Nephron (organoid): ENCODE data around the gene TEF.
"Not testable (repeated sequence)": the region's sequence is repeated elsewhere in the genome, so short reads cannot be mapped to it uniquely, and the experiment has no call there.

Experiments
- H3K27ac Mint-ChIP-seq, 3 experiments: 2 replicates each; pipeline ENCODE4 v1.8.0; 2020; ENCODE audit warnings: mixed read lengths in 3 of 3, mild to moderate bottlenecking in 2 of 3, moderate library complexity in 1 of 3
- H3K27me3 Mint-ChIP-seq: 2 replicates; pipeline ENCODE4 v1.8.0; 2021; ENCODE audit warnings: low read depth, mild to moderate bottlenecking, moderate library complexity, mixed read lengths
- H3K36me3 Mint-ChIP-seq: 2 replicates; pipeline ENCODE4 v1.8.0; 2020; ENCODE audit warnings: low read depth, mixed read lengths
- H3K4me1 Mint-ChIP-seq: 2 replicates; pipeline ENCODE4 v1.8.0; 2020; ENCODE audit warnings: mixed read lengths
- H3K4me3 Mint-ChIP-seq, 3 experiments: 2 replicates each; pipeline ENCODE4 v1.8.0; 2020; ENCODE audit warnings: mild to moderate bottlenecking in 3 of 3, mixed read lengths in 3 of 3, moderate library complexity in 2 of 3
- H3K9me3 Mint-ChIP-seq: 2 replicates; pipeline ENCODE4 v1.8.0; 2020; ENCODE audit warnings: mixed read lengths
- CTCF ChIP-seq, 3 experiments: fragments of 200-600 bp; sonication (generic); IDR thresholded peaks; one replicate each; pipeline ENCODE4 v1.5.0; 2021; ENCODE audit warnings: antibody characterized with exemption in 3 of 3; ENCODE audit not compliant: unreplicated experiment in 3 of 3

The TEF gene

DNA sequence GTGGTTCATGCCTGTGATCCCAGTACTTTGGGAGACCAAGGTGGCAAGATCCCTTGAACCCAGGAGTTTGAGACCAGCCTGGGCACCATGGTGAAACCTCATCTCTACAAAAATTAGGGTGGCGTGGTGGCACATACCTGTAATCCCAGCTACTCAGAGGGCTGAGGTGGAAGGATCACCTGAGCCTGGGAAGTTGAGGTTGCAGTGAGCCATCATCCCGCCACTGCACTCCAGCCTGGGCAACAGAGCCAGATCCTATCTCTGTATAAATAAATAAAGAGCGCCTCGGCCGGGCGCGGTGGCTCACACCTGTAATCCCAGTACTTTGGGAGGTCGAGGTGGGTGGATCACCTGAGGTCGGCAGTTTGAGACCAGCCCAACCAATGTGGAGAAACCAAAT, 37.0 kb downstream of the TEF start:
- Mint-ChIP-seq H3K4me1 (peaks cover 8% of the 10 kb centered on the region), H3K27ac (no peak overlapping the region), H3K4me3 (no peak overlapping the region), H3K27me3 (no peaks in the 10 kb centered on the region), H3K9me3 (no peaks in the 10 kb centered on the region), H3K36me3 (no peaks in the 10 kb centered on the region)
- no peak for TF ChIP-seq CTCF (IDR thresholded peaks at IDR 0.05; ENCODE audit: unreplicated experiment in 3 of 3)

DNA sequence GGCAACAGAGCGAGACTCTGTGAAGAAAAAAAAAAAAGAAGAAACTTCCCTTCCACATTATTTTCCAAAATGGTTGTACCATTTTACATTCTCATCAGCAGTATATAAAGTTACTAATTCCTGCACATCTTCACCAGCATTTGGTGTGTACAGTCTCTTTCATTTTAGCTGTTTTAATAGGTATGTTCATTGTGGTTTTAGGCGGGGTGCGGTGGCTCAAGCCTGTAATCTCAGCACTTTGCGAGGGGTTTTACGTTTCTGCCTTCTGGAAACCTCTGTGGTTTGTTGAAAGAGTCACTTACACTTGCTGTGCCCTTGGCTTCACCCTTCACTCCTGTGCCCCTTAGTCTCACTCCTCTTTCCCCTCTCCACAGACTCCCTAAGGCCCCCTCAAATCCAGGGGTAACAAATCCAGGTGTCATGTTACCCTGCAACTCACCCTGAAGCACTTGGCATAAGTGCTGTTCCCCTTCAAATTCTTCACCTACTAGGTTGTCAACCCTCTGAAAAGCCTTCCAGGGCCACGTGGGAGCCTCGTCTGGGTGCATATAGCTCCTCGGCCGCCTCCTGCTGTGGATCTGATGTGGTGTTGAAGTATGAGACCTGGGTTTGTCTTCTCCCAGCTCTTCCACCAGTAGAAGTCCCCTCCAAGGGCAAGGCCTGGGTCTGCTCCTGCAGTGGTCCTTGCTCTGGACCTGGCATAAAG, 44.1 kb downstream of the TEF start:
- Mint-ChIP-seq H3K27ac (no peak overlapping the region), H3K27me3 (no peaks in the 10 kb centered on the region), H3K4me3 (no peak overlapping the region), H3K9me3 (no peaks in the 10 kb centered on the region), H3K4me1 (no peaks in the 10 kb centered on the region), H3K36me3 (peaks cover 14% of the 10 kb centered on the region)
- TF ChIP-seq CTCF (IDR thresholded peaks at IDR 0.05; ENCODE audit: unreplicated experiment in 3 of 3) = no peak

DNA sequence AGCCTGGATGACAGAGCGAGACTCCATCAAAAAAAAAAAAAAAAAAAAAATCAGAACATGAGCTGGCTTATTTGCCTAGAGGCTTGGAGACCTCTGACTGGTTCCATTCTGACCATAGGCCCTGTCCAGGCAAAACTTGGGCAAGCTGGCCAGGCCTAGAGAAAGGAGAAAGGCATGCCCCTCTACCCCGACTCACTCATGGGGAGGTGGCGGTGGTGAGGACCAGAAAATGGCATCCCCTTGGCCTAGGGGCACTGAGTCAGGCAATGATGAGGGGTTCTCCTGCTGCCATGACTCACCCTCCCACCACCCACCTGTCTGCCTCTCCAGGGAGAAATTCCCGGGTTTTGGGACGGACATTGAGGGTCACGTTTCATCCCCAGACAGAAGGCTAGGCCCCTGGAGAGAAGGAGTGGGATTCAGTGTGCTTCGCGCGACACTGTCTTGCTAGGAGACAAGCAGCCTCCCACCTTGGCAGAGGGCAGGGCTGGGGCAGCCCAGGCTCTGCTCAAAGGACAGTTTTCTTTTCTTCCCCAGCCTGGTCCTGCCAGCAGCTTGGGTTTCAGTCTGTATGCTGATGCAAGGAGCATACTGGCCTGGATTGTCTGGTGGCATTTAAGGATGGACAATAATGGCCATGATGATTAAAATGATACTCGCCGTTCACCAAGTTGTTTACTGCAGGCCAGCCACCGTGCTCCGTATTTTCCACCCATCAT, 47.6 kb downstream of the TEF start:
- Mint-ChIP-seq H3K4me1 (no peaks in the 10 kb centered on the region), H3K9me3 (no peaks in the 10 kb centered on the region), H3K27ac (no peak overlapping the region), H3K36me3 (peaks cover 38% of the 10 kb centered on the region), H3K4me3 (no peak overlapping the region), H3K27me3 (no peaks in the 10 kb centered on the region)
- TF ChIP-seq CTCF (IDR thresholded peaks at IDR 0.05; ENCODE audit: unreplicated experiment in 3 of 3) = no peak

DNA sequence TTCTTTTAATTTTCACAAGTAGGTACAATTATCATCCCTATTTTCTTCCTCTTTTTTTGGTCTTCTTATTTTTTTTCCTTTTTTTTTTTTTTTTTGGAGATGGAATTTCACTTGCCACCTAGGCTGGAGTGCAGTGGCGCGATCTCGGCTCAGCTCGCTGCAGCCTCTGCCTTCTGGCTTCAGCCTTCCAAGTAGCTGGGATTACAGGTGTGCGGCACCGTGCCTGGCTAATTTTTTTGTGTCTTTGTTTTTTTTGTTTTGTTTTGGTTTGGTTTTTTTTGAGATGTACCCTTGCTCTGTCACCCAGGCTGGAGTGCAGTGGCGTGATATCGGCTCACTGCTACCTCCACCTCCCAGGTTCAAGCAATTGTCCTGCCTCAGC, 48.2 kb downstream of the TEF start:
- H3K27me3 Mint-ChIP-seq = no peaks in the 10 kb centered on the region
- no peak overlapping the region for H3K27ac Mint-ChIP-seq

GRCh38 chr22:41431656-41432055, 49.9 kb downstream of the TEF start:
- H3K4me3 Mint-ChIP-seq = no peak overlapping the region
- peak overlapping the region in 1 of 3 experiments; percentile 14 for H3K27ac Mint-ChIP-seq
- H3K4me1 Mint-ChIP-seq = no peaks in the 10 kb centered on the region
- no peaks in the 10 kb centered on the region for H3K27me3 Mint-ChIP-seq
- no peaks in the 10 kb centered on the region for H3K9me3 Mint-ChIP-seq
- TF ChIP-seq CTCF (IDR thresholded peaks at IDR 0.05; ENCODE audit: unreplicated experiment in 3 of 3) = no peak
- H3K36me3 Mint-ChIP-seq = peaks cover 50% of the 10 kb centered on the region

More for the DNA sequence above, 48.2 kb downstream of the TEF start:
- Mint-ChIP-seq H3K36me3 (peaks cover 41% of the 10 kb centered on the region), H3K4me3 (no peak overlapping the region), H3K9me3 (no peaks in the 10 kb centered on the region), H3K4me1 (no peaks in the 10 kb centered on the region)
- no peak for TF ChIP-seq CTCF (IDR thresholded peaks at IDR 0.05; ENCODE audit: unreplicated experiment in 3 of 3)

DNA sequence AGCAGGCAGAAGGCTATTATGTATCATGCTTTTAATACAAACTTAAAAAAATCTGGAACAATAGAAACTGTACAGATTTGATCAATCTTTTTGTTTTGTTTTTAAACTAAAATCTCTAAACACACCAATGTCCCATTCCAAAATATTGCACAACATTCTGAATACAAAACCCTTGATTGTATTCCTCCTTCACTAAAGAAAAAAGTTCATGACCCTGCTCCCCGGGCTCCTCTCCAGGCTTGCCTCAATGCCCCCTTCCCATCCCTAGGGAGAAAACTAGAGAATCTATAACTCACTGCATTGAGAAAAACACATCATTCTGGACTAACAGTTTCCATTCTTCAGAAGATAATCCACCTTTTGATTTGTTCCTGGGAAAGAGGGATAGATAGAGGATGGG, 51.7 kb downstream of the TEF start:
- H3K27ac Mint-ChIP-seq, H3K4me3 Mint-ChIP-seq, H3K27me3 Mint-ChIP-seq, H3K9me3 Mint-ChIP-seq, H3K4me1 Mint-ChIP-seq: not testable (repeated sequence)
- peaks cover 56% of the 10 kb centered on the region for H3K36me3 Mint-ChIP-seq

- H3K4me1 Mint-ChIP-seq = peaks cover 12% of the 10 kb centered on the region
- H3K27ac Mint-ChIP-seq = peak overlapping the region in 1 of 3 experiments; percentile 60
Observed at GRCh38 chr22:41434361-41435003, 52.7 kb downstream of the TEF start.

More at GRCh38 chr22:41434361-41435003, 52.7 kb downstream of the TEF start:
- H3K4me3 Mint-ChIP-seq, H3K27me3 Mint-ChIP-seq, H3K9me3 Mint-ChIP-seq: not testable (repeated sequence)
- H3K36me3 Mint-ChIP-seq = peaks cover 63% of the 10 kb centered on the region
